OCI-LY3 (cell line): ENCODE results near the gene APOBEC3C.

Experiments used
- EZH2phosphoT487 ChIP-seq: fragments of 200-600 bp; shearing (Covaris generic); IDR thresholded peaks from 2 replicates; pipeline ENCODE4 v1.6.1; 2018; ENCODE audit warnings: antibody characterized with exemption, mixed run types, low read depth
- TF ChIP-seq, protein P1 (sequence below): fragments of 200-600, 300-600 bp; sonication (generic); IDR thresholded peaks from 2 replicates; pipeline ENCODE4 v1.5.1; 2014; ENCODE audit warnings: antibody characterized with exemption, low read length, low read depth

DNA sequence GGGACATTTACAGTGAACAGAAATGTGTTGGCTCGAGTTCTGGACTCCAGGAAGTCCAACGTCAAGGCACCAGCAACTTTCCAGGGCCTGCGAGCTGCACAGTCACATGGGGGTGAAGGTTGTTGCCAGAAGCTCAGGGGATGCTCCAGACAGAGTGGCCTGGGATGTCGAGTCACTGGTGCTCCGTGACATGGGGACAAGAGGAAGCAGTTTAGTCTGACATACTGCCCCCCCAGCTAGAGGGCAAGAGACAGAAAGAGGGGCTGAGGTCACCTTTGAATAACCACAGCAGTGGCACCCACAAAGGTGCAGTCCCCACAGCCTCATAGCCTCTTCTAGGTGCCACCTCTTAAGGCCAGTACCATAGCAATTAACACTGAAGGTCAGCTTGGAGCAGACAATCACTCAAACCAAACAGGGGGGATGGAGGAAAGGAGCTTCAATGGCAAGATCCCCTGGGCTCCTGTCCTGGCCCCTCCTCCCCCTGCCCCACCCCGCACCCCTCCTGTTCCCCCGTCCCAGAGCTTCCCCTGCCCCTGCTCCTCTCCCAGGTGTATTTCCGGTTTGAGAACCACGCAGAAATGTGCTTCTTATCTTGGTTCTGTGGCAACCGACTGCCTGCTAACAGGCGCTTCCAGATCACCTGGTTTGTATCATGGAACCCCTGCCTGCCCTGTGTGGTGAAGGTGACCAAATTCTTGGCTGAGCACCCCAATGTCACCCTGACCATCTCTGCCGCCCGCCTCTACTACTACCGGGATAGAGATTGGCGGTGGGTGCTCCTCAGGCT, 10.7 kb downstream of the APOBEC3C start:
- TF ChIP-seq, protein P1, sequence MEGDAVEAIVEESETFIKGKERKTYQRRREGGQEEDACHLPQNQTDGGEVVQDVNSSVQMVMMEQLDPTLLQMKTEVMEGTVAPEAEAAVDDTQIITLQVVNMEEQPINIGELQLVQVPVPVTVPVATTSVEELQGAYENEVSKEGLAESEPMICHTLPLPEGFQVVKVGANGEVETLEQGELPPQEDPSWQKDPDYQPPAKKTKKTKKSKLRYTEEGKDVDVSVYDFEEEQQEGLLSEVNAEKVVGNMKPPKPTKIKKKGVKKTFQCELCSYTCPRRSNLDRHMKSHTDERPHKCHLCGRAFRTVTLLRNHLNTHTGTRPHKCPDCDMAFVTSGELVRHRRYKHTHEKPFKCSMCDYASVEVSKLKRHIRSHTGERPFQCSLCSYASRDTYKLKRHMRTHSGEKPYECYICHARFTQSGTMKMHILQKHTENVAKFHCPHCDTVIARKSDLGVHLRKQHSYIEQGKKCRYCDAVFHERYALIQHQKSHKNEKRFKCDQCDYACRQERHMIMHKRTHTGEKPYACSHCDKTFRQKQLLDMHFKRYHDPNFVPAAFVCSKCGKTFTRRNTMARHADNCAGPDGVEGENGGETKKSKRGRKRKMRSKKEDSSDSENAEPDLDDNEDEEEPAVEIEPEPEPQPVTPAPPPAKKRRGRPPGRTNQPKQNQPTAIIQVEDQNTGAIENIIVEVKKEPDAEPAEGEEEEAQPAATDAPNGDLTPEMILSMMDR: no peak
- TF ChIP-seq EZH2phosphoT487: no peak
